ENCODE results near the gene DNAH12.

DNA sequence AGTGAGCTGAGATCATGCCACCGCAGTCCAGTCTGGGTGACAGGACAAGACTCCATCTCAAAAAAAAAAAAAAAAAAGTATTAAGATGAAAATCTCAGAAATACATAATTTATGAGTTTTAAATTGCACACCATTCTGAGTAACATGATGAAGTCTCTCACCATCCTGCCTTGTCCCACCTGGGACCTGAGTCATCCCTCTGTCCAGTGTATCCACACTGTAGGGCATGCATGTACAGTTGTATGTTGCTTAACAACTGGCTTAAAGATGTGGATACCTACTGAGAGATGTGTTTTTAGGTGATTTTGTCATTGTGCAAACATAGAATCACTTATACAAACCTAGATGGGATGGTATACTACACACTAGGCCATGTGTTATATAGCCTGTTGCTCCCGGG lies 268.8 kb downstream of the DNAH12 start:
- TF ChIP-seq YY1 (IDR thresholded peaks at IDR 0.05; ENCODE audit: insufficient read depth, insufficient read length) (no peak), ZNF274 (IDR thresholded peaks at IDR 0.05; ENCODE audit: low read depth, low read length) (no peak), SUZ12 (IDR thresholded peaks at IDR 0.05; ENCODE audit: extremely low read depth, insufficient read depth, insufficient read length) (no peak)
